Mucosa of stomach (tissue), 1 donor: ENCODE results near the gene ADCY3.
"Not testable (repeated sequence)": the region's sequence is repeated elsewhere in the genome, so short reads cannot be mapped to it uniquely, and the experiment has no call there.

Source experiments
- H3K27me3 ChIP-seq: one replicate; pipeline ENCODE4 v1.7.0; 2013; ENCODE audit warnings: mild to moderate bottlenecking, low read length; ENCODE audit not compliant: control insufficient read depth, insufficient read depth
- H3K36me3 ChIP-seq: one replicate; pipeline ENCODE4 v1.7.0; 2013; ENCODE audit warnings: low read length; ENCODE audit not compliant: control insufficient read depth, insufficient read depth
- H3K4me1 ChIP-seq: one replicate; pipeline ENCODE4 v1.7.0; 2013; ENCODE audit warnings: mild to moderate bottlenecking, low read length; ENCODE audit not compliant: control insufficient read depth, insufficient read depth
- H3K4me3 ChIP-seq: one replicate; pipeline ENCODE4 v1.7.0; 2013; ENCODE audit warnings: low read length
- H3K9ac ChIP-seq: one replicate; pipeline ENCODE4 v1.7.0; 2013; ENCODE audit warnings: mild to moderate bottlenecking, low read length, moderate library complexity
- H3K9me3 ChIP-seq: one replicate; pipeline ENCODE4 v1.7.0; 2013; ENCODE audit warnings: mild to moderate bottlenecking, low read length, moderate library complexity; ENCODE audit not compliant: control insufficient read depth
- donor health status: Pancreatic carcinoma.

The ADCY3 gene

DNA sequence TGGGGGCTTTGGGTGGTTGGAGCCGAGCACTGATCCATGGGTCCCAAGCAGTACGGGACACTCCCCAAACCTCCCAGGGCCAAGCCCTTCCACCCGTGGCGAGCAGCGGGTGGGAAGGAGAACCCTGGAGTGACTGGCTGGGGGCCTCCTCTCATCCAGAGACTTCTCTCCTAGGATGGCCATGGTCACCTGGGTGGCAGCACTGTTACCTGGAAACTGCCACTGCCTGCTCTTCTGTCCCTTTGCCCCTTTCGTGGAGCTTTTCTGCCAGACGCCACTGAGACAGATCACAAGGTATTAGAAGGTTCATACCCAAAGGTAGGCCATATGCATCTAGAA is 99.9 kb downstream of the ADCY3 start:
- H3K36me3 ChIP-seq: peaks cover 6% of the 10 kb centered on the region
- H3K4me3 ChIP-seq: no peak overlapping the region
- no peaks in the 10 kb centered on the region for H3K4me1 ChIP-seq
- no peaks in the 10 kb centered on the region for H3K27me3 ChIP-seq
- no peak overlapping the region for H3K9ac ChIP-seq
- no peaks in the 10 kb centered on the region for H3K9me3 ChIP-seq

DNA sequence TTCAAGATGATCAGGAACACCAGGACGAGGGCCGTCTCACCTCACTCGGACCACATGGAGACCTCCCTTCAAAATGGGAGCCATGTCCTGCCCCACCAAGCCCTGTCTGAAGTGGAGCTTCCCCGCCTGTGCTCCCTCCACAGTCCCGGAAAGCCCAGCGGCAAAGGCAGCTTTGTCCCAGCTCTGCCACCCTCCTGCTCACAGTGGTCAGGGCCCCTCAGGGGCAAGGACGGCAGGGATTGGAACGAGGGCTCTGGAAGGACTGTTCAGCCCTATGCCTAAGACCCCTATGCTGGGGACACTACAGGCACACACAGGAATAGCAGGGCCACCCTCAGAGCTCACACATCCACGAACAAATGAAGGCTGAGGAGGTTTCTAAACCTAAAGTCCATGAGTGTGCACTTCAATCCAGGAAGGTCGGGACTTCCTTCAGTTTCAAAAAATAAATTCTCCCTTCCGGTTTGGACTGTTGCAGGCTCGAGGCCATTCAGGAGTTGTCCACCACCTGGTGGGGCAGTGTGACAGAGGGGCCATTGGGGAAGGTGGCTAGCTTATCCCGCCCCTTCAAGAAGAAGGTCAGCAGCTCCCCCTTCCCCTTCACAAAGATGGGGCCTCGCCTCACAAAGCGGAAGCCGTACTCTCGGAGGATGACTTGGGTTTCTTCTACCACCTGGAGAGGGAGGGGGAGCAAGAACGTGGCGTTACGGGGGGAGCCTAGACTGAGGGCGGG is 100.4 kb downstream of the ADCY3 start:
- no peak overlapping the region for H3K4me3 ChIP-seq
- H3K27me3 ChIP-seq: no peaks in the 10 kb centered on the region
- peaks cover 6% of the 10 kb centered on the region for H3K36me3 ChIP-seq
- no peaks in the 10 kb centered on the region for H3K9me3 ChIP-seq
- H3K9ac ChIP-seq: no peak overlapping the region
- no peaks in the 10 kb centered on the region for H3K4me1 ChIP-seq

DNA sequence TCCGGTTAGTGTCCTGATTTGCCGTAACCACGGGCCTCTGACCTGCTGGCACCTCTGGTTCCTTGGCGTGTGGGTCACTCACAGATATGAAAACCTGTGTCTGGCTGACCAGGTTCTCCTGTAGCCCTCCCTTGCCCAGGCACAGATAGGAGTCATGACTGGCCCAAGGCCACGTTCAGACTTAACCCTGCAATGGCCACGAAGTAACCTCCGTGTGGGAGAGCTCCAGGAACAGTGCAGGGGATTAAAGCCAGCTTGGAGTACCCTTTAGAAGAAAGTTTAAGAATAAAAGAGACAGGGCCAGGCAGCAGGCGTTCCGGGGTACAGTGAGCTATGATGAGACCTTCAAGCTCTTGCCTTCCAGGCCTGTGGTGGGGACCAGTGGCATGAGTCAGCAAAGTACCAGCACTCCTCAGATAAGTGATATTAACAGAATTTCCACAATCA is 101.3 kb downstream of the ADCY3 start:
- Histone ChIP-seq H3K36me3 (peaks cover 6% of the 10 kb centered on the region), H3K9ac (no peak overlapping the region), H3K4me1 (no peaks in the 10 kb centered on the region)

DNA sequence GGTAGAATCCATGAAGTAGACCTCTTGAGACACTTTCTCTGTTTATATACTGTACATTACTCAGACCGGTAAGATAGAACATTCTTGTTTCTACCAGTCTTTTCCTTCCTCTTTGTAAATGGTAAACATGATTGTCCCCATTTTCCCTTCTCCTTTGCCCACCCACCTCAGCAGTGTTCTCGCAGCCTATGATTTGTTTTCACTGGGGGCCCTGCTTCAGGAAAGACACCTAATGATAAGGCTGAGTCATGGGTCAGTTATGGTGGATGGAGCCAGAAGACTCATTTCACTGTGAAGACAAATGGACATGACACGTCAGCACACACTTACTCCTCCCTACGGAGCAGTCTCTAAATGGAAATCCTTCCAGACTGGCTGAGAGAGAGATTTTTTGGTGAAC is 103.2 kb downstream of the ADCY3 start:
- Histone ChIP-seq H3K9ac (no peak overlapping the region), H3K4me1 (no peaks in the 10 kb centered on the region), H3K9me3 (no peaks in the 10 kb centered on the region), H3K4me3 (no peak overlapping the region), H3K27me3 (no peaks in the 10 kb centered on the region), H3K36me3 (peaks cover 6% of the 10 kb centered on the region)

More for the DNA sequence above, 101.3 kb downstream of the ADCY3 start:
- no peak overlapping the region for H3K4me3 ChIP-seq
- H3K9me3 ChIP-seq: no peaks in the 10 kb centered on the region
- H3K27me3 ChIP-seq: no peaks in the 10 kb centered on the region

DNA sequence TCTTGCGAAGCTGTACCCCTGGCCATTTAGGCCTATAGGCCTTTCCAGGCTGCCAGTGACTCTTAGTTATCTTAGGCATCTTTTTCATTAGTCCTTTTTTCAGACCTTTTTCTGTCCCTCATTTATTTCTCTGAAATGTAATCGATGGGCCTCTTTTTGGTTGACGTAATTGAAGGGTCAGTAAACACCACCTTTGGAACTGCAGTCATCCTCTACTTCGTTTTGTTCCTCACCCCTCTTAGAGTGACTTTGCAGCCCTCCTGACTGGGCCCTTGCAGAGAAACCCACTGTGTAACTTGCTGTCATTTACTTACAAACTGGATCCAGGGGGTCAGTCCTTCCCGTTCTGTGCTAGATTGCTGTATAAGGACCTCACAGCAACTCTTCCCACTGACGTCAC is 103.6 kb downstream of the ADCY3 start:
- Histone ChIP-seq H3K9me3 (no peaks in the 10 kb centered on the region), H3K36me3 (peaks cover 6% of the 10 kb centered on the region), H3K4me3 (no peak overlapping the region), H3K4me1 (no peaks in the 10 kb centered on the region), H3K9ac (no peak overlapping the region), H3K27me3 (no peaks in the 10 kb centered on the region)

DNA sequence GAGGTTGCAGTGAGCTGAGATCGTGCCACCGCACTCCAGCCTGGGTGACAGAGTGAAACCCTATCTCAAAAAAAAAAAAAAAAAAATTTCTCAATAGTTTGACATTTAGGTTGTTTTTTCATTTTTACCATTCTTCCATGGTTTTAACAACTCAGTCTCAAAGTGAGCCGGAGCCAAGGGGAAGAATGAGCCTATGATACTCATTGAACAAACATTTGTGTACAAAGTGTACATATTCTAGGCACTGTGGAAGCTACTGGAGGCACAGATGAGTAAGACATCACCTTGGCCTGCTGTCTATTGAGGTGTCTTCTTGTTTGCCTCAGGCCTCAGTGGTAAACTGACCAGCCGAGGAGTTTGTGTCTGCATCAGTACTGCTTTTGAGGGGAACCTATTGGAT is 104.9 kb downstream of the ADCY3 start:
- Histone ChIP-seq H3K9ac (no peak overlapping the region), H3K4me3 (no peak overlapping the region), H3K36me3 (peaks cover 6% of the 10 kb centered on the region)

DNA sequence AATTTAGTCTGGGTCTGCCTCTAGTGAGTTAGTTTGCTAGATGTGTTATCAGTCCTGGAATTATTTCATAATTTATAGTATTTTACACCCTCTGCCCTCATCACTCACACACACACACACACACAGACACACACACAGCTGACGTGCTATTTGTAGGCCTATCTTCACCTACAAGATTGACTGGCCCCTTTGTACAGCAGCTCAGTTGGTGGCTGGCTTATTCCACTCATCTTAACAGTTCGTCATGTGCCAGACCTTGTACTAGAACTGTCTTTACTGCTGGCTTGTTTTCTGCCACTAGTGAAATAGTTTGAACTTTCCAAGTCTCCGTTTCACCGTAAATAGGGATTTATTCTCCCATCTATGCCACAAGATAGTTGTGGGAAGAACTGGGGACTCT is 105.5 kb downstream of the ADCY3 start:
- Histone ChIP-seq H3K4me1 (no peaks in the 10 kb centered on the region), H3K27me3 (no peaks in the 10 kb centered on the region), H3K36me3 (peaks cover 3% of the 10 kb centered on the region), H3K9me3 (no peaks in the 10 kb centered on the region), H3K9ac (no peak overlapping the region), H3K4me3 (no peak overlapping the region)

More for the DNA sequence above, 104.9 kb downstream of the ADCY3 start:
- Histone ChIP-seq H3K27me3 (no peaks in the 10 kb centered on the region), H3K4me1 (no peaks in the 10 kb centered on the region), H3K9me3 (no peaks in the 10 kb centered on the region)

DNA sequence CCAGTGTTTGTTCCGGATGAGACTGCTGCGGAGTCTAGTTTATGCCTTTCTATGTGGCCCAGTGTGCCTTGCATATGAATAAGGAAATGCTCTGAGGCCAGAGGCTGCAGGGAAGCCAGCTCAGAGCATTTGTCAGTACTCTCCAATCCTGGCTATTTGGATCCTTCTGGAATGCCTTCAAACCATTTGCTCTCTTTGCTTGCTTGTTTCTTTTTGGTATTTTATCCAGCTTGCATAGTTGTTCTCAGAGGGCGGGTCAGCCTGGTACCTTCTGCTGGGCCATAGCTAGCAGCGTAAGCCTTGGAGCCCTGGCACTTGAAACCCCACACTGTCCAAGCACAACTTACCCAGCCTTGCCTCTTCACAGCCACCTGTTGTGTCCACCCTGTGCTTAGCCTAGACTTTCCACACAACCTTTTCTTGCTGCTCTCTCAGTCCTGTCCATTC is 106.3 kb downstream of the ADCY3 start:
- H3K4me3 ChIP-seq: no peak overlapping the region
- no peaks in the 10 kb centered on the region for H3K27me3 ChIP-seq
- H3K9me3 ChIP-seq: no peaks in the 10 kb centered on the region
- no peak overlapping the region for H3K9ac ChIP-seq
- no peaks in the 10 kb centered on the region for H3K36me3 ChIP-seq
- H3K4me1 ChIP-seq: no peaks in the 10 kb centered on the region

DNA sequence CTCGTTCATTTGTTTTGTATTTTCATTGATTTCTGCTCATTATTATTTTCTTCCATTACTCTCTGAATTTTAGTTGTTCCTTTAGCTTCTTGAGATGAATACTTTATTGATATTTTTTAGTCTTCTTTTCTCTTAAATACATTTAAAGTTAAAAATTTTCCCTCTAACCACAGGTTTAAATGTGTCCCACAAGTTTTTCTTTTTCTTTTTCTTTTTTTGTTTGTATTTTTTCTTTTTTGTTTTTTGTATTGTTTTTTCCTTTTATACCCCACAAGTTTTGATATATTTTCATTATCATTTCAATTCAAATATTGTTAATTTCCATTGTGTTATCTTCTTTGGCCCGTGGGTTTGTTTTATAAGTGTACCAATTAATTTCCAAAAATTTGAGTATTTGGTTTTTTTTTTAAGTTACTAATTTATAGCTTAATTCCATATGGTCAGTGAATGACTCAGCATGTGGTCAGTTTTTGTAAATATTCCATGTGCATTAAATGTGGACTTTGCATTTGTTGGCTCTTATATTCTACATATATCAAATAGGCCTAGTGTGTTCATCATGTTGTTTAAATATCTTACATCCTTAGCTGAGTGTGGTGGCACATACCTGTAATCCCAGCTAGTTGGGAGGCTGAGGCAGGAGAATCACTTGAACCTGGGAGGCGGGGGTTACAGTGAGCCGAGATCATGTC is 110.6 kb downstream of the ADCY3 start:
- Histone ChIP-seq H3K4me3 (no peak overlapping the region), H3K27me3 (no peaks in the 10 kb centered on the region), H3K9me3 (no peaks in the 10 kb centered on the region), H3K36me3 (no peaks in the 10 kb centered on the region), H3K9ac (no peak overlapping the region), H3K4me1 (peaks cover 9% of the 10 kb centered on the region)

DNA sequence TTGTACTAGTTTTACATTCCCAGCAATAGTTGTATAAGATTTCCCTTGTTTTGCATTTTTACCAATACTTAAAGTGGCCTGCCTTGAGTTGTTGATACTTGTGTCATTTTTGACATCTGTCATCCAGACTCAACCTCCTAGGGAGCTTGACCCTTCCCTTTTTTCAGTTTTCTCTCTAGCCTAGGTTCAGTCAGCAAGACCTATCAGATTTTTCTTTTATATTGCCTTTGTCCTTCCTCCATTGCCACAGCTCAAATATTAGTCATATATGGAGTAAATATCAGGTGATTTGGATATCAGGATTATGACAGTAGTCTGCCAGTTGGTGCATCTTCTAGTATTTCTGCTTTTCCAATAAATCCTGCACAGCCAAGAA is 113.4 kb downstream of the ADCY3 start:
- no peaks in the 10 kb centered on the region for H3K36me3 ChIP-seq
- H3K4me1 ChIP-seq: peaks cover 9% of the 10 kb centered on the region
- H3K9me3 ChIP-seq: no peaks in the 10 kb centered on the region
- no peak overlapping the region for H3K4me3 ChIP-seq
- H3K9ac ChIP-seq: no peak overlapping the region
- no peaks in the 10 kb centered on the region for H3K27me3 ChIP-seq

DNA sequence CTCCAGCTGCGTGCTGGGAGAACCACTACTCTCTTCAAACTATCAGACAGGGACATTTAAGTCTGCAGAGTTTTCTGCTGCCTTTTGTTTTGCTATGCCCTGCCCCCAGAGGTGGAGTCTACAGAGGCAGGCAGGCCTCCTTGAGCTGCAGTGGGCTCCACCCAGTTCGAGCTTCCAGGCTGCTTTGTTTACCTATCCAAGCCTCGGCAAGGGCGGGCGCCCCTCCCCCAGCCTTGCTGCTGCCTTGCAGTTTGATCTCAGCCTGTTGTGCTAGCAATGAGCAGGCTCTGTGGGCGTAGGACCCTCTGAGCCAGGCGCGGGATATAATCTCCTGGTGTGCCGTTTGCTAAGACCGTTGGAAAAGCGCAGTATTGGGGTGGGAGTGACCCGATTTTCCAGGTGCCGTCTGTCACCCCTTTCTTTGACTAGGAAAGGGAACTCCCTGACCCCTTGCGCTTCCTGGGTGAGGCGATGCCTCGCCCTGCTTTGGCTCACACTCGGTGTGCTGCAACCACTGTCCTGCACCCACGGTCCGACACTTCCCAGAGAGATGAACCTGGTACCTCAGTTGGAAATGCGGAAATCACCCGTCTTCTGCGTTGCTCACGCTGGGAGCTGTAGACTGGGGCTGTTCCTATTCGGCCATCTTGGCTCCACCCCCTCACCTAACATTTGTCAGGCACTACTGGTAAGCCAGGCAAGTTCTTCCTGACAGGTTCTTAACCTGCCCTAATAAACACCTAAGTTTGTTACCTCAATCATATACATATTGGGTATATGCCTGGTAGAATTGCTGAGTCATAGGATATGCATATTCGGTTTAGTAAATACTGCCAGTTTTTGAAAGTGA is 114.0 kb downstream of the ADCY3 start:
- H3K4me1 ChIP-seq, H3K9me3 ChIP-seq, H3K4me3 ChIP-seq, H3K27me3 ChIP-seq, H3K9ac ChIP-seq, H3K36me3 ChIP-seq: not testable (repeated sequence)

DNA sequence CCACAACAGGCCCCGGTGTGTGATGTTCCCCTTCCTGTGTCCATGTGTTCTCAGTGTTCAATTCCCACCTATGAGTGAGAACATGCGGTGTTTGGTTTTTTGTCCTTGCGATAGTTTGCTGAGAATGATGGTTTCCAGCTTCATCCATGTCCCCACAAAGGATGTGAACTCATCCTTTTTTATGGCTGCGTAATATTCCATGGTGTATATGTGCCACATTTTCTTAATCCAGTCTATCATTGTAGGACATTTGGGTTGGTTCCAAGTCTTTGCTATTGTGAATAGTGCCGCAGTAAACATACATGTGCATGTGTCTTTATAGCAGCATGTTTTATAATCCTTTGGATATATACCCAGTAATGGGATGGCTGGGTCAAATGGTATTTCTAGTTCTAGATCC is 119.5 kb downstream of the ADCY3 start:
- H3K4me3 ChIP-seq, H3K9ac ChIP-seq, H3K4me1 ChIP-seq, H3K9me3 ChIP-seq, H3K27me3 ChIP-seq, H3K36me3 ChIP-seq: not testable (repeated sequence)
